Activated naive CD8-positive, alpha-beta T cell (primary cell): Measurements from ENCODE around the gene RING1.

Source experiments
- H3K27ac Mint-ChIP-seq: one replicate; pipeline ENCODE4 v1.8.0; 2021; ENCODE audit warnings: mixed read lengths
- H3K27me3 Mint-ChIP-seq: one replicate; pipeline ENCODE4 v1.8.0; 2021; ENCODE audit warnings: mixed read lengths
- H3K36me3 Mint-ChIP-seq: one replicate; pipeline ENCODE4 v1.8.0; 2021; ENCODE audit warnings: mixed read lengths
- H3K4me1 Mint-ChIP-seq: one replicate; pipeline ENCODE4 v1.8.0; 2021; ENCODE audit warnings: low read depth, mixed read lengths
- H3K4me3 Mint-ChIP-seq: one replicate; pipeline ENCODE4 v1.8.0; 2021; ENCODE audit warnings: mild to moderate bottlenecking, mixed read lengths
- H3K9me3 Mint-ChIP-seq: one replicate; pipeline ENCODE4 v1.8.0; 2021; ENCODE audit warnings: low read depth, mixed read lengths

The RING1 gene

DNA sequence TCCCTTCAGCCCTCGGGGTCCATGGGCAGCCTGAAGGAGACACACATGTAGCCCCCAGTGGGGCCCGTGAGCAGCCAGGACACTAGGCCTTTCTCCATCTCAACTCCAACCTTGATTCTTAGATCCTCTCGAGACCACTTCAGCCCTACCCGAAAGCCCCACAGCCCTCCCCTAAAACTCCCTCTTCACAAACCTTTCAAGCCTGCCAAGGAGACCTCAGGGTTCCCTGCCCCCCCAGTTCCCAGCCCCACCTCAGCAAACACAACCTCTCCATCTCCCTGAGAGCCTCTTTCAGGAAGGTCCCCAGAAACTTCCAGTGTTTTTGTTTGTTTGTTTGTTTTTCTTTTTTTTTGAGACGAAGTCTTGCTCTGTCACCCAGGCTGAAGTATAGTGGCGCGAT, 27.2 kb upstream of the RING1 start:
- H3K27ac Mint-ChIP-seq, result no peak overlapping the region
- peaks cover 11% of the 10 kb centered on the region for H3K9me3 Mint-ChIP-seq

DNA sequence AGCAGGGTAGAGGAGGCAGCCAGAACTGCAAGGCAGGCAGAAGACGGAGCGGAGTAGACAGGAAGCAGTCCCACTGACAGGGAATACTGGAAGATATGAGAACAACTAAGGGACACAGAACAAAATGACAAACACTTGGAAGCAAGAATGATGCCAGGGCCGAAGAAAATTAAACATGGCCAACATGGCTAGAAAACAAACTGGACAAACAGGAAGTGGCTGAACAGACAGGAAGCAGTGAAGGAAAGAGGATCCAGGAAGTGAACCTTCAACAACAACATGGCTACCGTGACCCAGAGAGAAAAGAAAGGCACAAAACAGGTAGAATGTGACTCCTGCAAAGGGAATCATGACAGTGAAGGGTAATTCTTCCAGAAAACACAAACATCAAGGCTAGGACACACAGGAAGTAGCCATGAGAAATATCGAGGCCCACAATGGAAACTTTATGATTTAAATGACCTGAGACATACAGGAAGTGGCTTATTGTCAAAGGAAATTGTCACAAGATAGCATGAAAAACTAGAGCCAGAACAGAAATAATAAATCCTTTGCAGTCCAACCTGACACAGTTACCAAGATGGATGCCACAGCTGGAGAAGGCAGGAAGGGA, 25.1 kb upstream of the RING1 start:
- Mint-ChIP-seq H3K36me3 (peaks cover 21% of the 10 kb centered on the region), H3K4me1 (peaks cover 27% of the 10 kb centered on the region), H3K27me3 (peaks cover 2% of the 10 kb centered on the region), H3K9me3 (peaks cover 11% of the 10 kb centered on the region), H3K27ac (peak overlapping the region; percentile 97), H3K4me3 (peak overlapping the region; percentile 72)

More for the DNA sequence above, 27.2 kb upstream of the RING1 start:
- Mint-ChIP-seq H3K4me3 (no peak overlapping the region), H3K27me3 (no peaks in the 10 kb centered on the region), H3K4me1 (peaks cover 24% of the 10 kb centered on the region), H3K36me3 (peaks cover 16% of the 10 kb centered on the region)

DNA sequence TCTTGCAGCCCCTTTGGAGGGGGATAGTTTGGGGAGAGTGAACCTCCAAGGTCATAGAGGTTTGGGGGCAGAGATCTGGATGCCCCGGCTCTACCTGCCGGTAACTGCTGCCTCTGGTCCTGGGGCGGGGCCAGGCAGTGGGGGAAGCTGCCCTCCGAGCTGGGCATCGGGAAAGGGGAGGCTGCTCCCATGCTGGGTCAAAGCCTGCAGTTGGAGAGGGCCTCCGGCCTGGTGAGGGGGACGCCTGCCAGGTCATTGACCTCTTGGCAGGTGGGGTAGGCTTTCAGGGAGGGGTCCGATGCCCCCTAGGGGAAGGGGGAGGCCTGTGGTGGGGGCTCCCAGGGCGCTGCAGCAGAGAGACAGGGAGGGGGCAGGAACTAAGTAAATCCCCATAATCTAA, 23.1 kb upstream of the RING1 start:
- Mint-ChIP-seq H3K4me3 (no peak overlapping the region), H3K4me1 (peaks cover 27% of the 10 kb centered on the region), H3K27me3 (peaks cover 6% of the 10 kb centered on the region), H3K36me3 (peaks cover 23% of the 10 kb centered on the region), H3K27ac (no peak overlapping the region), H3K9me3 (peaks cover 11% of the 10 kb centered on the region)

DNA sequence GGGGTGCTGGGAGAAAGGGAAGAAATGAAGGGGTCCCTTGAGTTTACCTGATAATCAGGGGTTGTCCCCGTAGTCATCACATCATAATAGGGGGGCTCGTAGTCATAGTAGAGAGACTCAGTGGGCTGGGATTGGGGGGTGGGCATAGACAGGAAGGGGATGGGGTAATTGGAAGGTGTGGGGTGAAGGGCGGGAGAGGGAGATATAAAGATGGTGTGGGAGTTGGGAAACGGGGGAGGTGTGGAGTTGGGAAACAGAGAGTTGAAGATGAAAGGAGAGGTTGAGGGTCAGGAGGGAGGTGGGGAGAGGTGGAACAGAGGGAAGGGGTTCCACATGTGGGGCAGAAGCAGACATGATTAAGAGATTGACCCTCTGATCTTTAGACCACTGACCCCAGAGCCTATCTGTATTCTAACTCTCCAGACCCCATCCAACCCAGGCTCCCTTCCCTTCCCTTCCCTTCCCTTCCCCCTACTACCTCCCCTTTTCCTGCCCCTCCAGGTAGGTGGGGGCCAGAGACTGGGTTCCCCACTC, 22.6 kb upstream of the RING1 start:
- H3K36me3 Mint-ChIP-seq, result peaks cover 23% of the 10 kb centered on the region
- H3K9me3 Mint-ChIP-seq, result peaks cover 11% of the 10 kb centered on the region
- no peak overlapping the region for H3K27ac Mint-ChIP-seq
- peaks cover 8% of the 10 kb centered on the region for H3K27me3 Mint-ChIP-seq
- no peak overlapping the region for H3K4me3 Mint-ChIP-seq
- peaks cover 27% of the 10 kb centered on the region for H3K4me1 Mint-ChIP-seq

DNA sequence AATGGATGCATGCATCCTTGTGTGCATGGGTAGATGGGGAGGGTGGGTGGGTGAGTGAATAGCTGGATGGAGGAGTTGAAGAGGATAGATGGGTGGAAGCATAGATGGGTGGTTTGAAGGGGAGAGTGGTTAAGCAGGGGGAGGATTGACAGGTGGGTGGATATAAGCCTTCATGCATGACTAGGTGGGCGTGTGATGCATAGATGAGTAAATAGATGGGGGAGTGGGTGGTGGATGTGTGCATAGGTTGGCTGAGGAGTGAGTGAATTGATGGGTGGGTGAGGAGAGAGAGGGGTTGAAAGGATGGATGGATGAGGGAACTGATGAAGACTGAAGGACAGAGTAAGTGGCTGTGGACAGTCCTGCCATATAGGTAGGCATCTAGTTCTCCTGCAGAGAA, 20.5 kb upstream of the RING1 start:
- H3K4me3 Mint-ChIP-seq, result no peak overlapping the region
- H3K4me1 Mint-ChIP-seq, result peaks cover 31% of the 10 kb centered on the region
- H3K27ac Mint-ChIP-seq, result no peak overlapping the region
- peaks cover 10% of the 10 kb centered on the region for H3K9me3 Mint-ChIP-seq
- H3K36me3 Mint-ChIP-seq, result peaks cover 21% of the 10 kb centered on the region
- peaks cover 10% of the 10 kb centered on the region for H3K27me3 Mint-ChIP-seq

DNA sequence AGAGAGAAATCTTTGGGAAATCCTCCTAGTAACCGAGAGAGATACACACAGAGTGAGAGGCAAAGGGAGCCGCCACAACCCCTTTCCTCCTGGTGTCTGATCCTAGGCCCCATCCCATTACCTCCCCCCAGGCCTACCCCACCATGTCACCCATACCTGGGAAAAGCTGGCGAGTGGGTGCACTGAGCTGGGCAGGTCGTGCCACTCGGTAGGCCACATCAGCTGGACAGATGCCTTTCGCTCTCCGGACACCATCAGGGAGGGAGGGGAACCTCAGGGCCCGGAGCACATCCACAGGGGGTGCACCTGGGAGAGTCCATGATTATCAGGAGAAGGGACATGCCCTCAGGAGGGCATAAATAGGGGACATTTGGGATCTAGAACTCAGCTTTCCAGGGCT, 19.1 kb upstream of the RING1 start:
- Mint-ChIP-seq H3K4me3 (no peak overlapping the region), H3K9me3 (no peaks in the 10 kb centered on the region), H3K36me3 (peaks cover 10% of the 10 kb centered on the region), H3K27me3 (peaks cover 10% of the 10 kb centered on the region), H3K27ac (no peak overlapping the region), H3K4me1 (peaks cover 27% of the 10 kb centered on the region)

DNA sequence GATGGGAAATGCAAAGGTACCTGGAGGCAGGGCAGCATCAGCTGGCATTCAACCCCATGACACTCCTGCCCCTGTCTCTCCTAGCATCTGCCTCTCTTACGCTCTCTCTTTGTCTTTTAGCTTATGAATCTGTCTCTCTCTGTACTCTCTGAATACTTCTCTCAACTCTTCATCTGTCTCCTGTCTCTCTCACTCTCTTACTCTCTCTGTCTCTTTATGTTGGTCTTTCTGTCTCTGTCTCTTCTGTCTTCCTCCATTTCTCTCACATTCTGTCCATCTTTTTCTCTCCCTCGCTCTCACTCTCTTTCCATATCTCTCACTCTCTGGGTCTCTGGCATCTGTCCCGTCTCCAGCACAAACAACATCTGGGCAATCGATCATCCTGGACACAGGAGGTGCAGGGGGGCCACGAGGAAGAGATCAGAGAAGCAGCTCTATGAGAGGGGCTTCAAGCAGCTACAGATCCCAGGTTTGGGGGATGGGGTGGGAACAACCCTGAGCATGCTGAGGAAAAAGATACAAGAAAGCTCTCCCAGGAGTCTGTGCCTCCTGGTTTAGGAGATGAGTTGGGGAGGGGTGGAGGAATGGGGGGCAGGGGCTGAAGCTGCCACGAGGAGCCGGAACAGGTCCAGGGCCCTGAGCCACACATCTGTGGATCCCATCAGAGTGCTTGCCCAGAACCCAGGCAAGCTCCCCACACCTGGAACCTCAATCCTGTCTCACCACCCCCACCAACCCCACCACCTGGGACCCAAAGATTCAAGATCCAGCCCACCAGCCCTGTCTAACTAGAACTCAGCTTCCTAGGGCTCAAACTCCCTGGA, 18.5 kb upstream of the RING1 start:
- peaks cover 10% of the 10 kb centered on the region for H3K27me3 Mint-ChIP-seq
- H3K9me3 Mint-ChIP-seq, result no peaks in the 10 kb centered on the region
- H3K36me3 Mint-ChIP-seq, result peaks cover 6% of the 10 kb centered on the region
- no peak overlapping the region for H3K27ac Mint-ChIP-seq
- peaks cover 20% of the 10 kb centered on the region for H3K4me1 Mint-ChIP-seq
- H3K4me3 Mint-ChIP-seq, result no peak overlapping the region

DNA sequence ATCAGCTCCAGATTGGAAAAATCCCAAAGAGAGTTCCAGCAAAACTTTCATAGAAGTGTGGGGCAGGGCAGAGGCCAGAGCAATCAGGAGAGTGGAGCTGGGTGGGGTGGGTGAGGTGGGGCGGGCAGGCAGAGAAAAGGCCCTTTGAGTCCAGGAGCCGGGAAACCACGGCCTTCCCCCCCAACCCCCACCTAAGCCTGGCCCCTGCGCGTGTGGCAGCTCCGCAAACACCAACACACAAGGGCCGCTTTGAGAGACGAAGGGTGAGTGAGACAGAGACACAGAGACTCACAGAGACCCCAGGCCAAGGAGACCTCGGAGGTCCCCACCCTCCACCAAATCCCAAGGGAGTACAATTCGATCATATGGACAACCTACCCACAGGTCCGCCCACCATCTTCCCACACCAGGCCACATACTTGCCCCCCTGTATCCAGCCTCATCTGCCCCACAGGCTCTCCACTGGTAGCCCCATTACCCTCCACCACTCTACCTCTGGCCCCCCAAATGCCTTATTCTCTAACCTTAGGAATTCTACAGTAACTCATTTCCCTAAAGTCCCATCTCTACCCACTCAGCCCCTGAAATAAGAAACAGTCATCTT, 17.7 kb upstream of the RING1 start:
- Mint-ChIP-seq H3K36me3 (peaks cover 8% of the 10 kb centered on the region), H3K9me3 (no peaks in the 10 kb centered on the region), H3K27ac (no peak overlapping the region), H3K27me3 (peaks cover 10% of the 10 kb centered on the region), H3K4me3 (no peak overlapping the region), H3K4me1 (peaks cover 22% of the 10 kb centered on the region)

DNA sequence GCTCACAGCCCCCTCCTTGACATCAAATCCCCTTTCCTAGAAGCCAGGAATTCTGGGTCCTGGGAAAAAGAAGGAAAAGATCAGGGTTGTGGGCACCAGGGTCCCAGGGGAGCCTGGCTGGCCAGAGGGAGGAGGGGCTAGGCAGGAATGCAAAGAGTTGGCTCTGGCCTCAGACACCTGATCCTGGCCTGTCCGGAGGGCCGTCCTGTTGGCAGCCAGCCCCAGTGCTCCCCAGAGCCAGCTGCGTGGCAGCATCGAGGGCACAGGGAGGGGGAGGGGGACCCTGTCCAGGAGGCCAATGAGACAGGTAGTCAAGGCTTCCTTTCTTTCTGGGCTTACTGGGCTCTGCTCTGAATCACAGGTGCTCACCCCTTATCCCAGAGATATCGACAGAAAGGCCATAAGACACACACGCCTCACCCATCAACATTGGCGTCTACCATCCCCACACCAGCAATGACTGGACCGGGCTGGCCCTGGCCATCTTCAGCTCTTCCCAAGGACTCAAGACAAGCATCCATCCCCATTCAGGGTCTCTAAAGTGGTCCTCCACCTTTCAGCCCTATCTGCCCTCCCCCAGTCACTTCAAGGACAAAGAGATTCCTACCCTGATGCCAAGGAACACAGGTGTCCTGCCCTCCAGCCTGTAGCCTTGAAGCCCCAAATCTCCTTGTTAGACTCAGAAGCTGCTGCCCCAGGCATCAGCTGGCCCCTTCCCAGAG, 16.8 kb upstream of the RING1 start:
- Mint-ChIP-seq H3K27me3 (peaks cover 10% of the 10 kb centered on the region), H3K9me3 (no peaks in the 10 kb centered on the region), H3K27ac (no peak overlapping the region), H3K36me3 (peaks cover 8% of the 10 kb centered on the region), H3K4me3 (peak overlapping the region; percentile 46), H3K4me1 (peaks cover 24% of the 10 kb centered on the region)

DNA sequence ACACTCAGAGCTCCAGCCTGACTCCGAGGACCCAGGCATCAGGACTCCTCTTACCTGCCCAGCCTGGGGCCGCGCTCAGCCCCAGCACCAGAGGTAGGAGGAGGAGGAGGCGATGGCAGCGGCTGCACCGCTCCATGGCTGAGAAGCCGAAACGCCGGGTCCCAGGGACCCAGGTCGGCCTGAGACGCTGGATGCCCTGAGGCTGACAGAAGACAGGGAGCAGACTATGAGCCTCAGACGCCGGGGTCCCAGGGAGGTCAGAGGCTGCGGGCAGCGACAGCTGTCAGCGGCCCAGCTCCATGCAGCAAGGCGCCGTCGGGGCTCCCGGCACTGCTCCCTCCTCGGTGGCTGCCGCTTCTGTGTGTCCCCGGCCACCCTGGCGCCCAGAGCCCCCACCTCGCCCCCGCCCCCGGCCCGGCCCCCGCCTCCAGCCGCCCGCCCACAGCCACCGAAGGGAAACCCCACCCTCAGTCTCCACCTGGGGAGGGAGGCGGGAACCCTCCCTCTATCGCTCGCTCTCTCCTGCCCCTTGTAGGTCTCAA, 16.1 kb upstream of the RING1 start, which contains the start of gene COL11A2:
TSS of gene COL11A2 (minus strand) at position 363 of the 542 bp plus-strand sequence. CDS start at position 136, 227 bp downstream.
- H3K27me3 Mint-ChIP-seq, result peaks cover 10% of the 10 kb centered on the region

DNA sequence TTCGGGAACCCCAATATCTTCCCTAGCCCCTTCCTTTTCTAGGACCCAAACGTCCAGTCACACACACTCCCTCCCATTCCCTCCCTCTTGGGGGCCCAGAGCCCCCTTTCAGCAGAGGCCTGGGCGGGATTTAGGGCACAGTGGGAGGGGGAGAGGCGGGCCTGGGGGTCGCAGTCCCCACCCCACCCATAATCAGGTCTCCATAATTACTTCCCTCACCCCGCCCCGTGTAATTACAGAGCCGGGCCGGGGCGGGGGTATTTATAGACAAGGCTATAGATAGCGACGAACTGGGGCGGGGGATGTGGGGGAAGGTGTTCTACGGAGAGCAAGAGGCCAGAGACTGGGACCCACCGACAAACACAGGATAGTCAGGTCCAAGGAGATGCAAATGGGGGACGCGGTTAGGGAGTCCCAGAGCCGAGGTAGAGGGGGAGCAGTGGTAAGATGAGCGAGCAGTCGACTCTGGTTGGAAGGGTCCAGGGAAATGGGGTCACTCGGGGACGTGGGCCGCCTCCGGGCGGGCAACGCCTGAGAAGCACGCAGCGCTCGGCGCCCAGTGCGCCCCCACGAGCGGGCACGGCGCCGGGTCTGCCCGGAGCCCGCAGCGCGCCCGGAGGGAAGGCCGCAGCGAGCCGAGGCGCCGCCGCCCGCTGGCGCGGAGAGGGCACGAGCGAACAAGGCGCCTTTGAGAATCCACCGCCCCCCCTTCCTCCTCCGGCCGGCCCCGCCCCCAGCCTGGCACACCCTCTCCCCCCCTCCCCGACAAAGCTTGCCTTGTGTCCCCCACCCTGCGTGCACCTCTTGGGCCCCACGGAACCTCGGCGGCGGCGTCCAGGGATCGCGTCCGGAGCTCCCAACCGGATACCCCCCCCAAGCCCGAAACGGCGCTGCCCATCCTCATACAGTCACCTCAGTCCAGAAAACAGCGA, 15.4 kb upstream of the RING1 start:
- no peaks in the 10 kb centered on the region for H3K9me3 Mint-ChIP-seq
- H3K4me1 Mint-ChIP-seq, result peaks cover 30% of the 10 kb centered on the region
- peaks cover 4% of the 10 kb centered on the region for H3K36me3 Mint-ChIP-seq
- peaks cover 8% of the 10 kb centered on the region for H3K27me3 Mint-ChIP-seq
- peak overlapping the region; percentile 85 for H3K4me3 Mint-ChIP-seq
- H3K27ac Mint-ChIP-seq, result peak overlapping the region; percentile 41

More for the DNA sequence above, 16.1 kb upstream of the RING1 start, which contains the start of gene COL11A2:
- Mint-ChIP-seq H3K27ac (peak within 1 kb of the TSS; percentile 23), H3K4me3 (peak within 1 kb of the TSS; percentile 85), H3K9me3 (no peaks in the 10 kb centered on the region), H3K4me1 (peaks cover 25% of the 10 kb centered on the region), H3K36me3 (peaks cover 8% of the 10 kb centered on the region)

DNA sequence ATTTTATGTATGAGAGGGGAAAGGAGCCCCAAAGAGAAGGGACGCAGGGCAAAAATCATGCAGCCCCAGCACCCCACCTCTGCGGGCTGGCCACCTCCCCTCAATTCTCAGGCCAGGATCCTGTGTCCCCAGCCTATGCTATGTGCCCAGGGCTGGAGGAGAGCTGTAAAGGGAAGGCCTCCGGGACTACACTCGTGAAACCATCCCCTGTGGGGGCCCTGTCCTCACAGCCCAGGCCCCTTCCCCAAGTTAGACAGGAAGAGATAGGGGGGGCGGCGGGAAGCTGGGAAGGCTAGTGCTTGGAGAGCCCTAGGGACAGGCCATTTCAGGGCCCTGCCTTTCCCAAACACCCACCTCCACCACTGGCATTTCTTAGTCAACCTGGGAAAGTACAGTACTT, 14.7 kb upstream of the RING1 start:
- peak overlapping the region; percentile 63 for H3K4me3 Mint-ChIP-seq
- peak overlapping the region; percentile 41 for H3K27ac Mint-ChIP-seq
- no peaks in the 10 kb centered on the region for H3K9me3 Mint-ChIP-seq
- H3K4me1 Mint-ChIP-seq, result peaks cover 37% of the 10 kb centered on the region
- H3K36me3 Mint-ChIP-seq, result peaks cover 4% of the 10 kb centered on the region
- H3K27me3 Mint-ChIP-seq, result peaks cover 8% of the 10 kb centered on the region

DNA sequence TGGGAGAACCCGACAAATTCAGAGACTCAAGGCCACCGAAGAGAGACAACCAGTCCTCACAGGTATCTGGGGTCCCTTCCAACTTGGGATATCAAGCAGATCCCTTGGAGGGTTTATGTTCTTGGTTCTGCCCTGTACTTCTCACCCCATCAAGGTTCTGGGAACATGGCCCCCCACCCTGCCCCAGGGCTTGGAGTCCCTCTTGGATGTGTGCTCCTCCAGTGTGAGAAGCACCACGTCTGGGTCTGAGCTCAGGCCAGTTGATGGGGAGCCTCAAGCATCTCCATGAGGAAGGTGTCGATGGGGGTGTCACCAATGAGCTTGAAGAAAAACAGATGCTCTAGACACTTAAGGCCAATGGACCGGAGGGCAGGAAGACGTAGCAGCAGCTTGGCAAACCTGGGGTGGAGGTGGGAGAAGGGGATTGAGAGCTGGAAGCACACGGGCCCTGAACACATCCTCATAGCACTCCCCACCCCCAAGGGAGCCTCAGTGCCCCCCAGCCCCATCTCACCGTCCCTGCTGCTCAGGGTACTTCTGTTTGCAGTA, 13.8 kb upstream of the RING1 start:
- Mint-ChIP-seq H3K4me3 (no peak overlapping the region), H3K9me3 (no peaks in the 10 kb centered on the region), H3K27me3 (peaks cover 8% of the 10 kb centered on the region), H3K27ac (peak overlapping the region; percentile 61), H3K36me3 (peaks cover 4% of the 10 kb centered on the region), H3K4me1 (peaks cover 44% of the 10 kb centered on the region)
